Peyer's patch (tissue), 4 donors: ENCODE results near the gene AMBRA1.

Source experiments
- CTCF ChIP-seq, 6 experiments: fragments of 450-650 bp in 4 of 6; fragments of 200-600 bp in 2 of 6; sonication (generic) in 1 of 6; IDR thresholded peaks; one replicate each; pipeline ENCODE4 v1.5.1; 2017 to 2019; ENCODE audit warnings: antibody characterized with exemption in 6 of 6, mild to moderate bottlenecking in 3 of 6, moderate library complexity in 1 of 6
- POLR2A ChIP-seq, 2 donors: fragments of 450-650 bp; IDR thresholded peaks; one replicate each; pipeline ENCODE4 v1.5.1; 2017; ENCODE audit warnings: antibody characterized with exemption in 2 of 2, mild to moderate bottlenecking in 2 of 2, moderate library complexity in 2 of 2

GRCh38 chr11:46458491-46458890 is 135.3 kb downstream of the AMBRA1 start:
- TF ChIP-seq POLR2A (IDR thresholded peaks at IDR 0.05), result no peak
- no peak for TF ChIP-seq CTCF (IDR thresholded peaks at IDR 0.05)
